Neuronal stem cell (in vitro differentiated cells): ENCODE data around the gene CROCC.

Experiments
- DNase-seq: peaks from one replicate; pipeline ENCODE4 v3.0.0-alpha.2; 2013; ENCODE audit warnings: low spot score
- H2AFZ ChIP-seq: one replicate; pipeline ENCODE4 v1.6.1; 2013; ENCODE audit warnings: mild to moderate bottlenecking, low read length, inconsistent platforms
- H2AK5ac ChIP-seq: 2 replicates; pipeline ENCODE4 v1.6.1; 2013; ENCODE audit warnings: low read depth, mild to moderate bottlenecking, inconsistent platforms, low read length, moderate library complexity, mixed read lengths
- H2BK120ac ChIP-seq: 2 replicates; pipeline ENCODE4 v1.6.1; 2013; ENCODE audit warnings: low read depth, mild to moderate bottlenecking, inconsistent platforms, low read length, moderate library complexity, mixed read lengths
- H2BK12ac ChIP-seq: one replicate; pipeline ENCODE4 v1.6.1; 2013; ENCODE audit warnings: low read length, inconsistent platforms
- H2BK15ac ChIP-seq: 2 replicates; pipeline ENCODE4 v1.6.1; 2013; ENCODE audit warnings: mild to moderate bottlenecking, low read length, inconsistent platforms, mixed read lengths
- H2BK5ac ChIP-seq: one replicate; pipeline ENCODE4 v1.6.1; 2013; ENCODE audit warnings: inconsistent platforms, mild to moderate bottlenecking, low read length, moderate library complexity
- H3K14ac ChIP-seq: one replicate; pipeline ENCODE4 v1.6.1; 2013; ENCODE audit warnings: low read length, inconsistent platforms
- H3K18ac ChIP-seq: 2 replicates; pipeline ENCODE4 v1.6.1; 2013; ENCODE audit warnings: low read length, inconsistent platforms
- H3K23ac ChIP-seq: 2 replicates; pipeline ENCODE4 v1.6.1; 2013; ENCODE audit warnings: low read depth, mild to moderate bottlenecking, mixed read lengths, low read length, inconsistent platforms; ENCODE audit not compliant: poor library complexity
- H3K27ac ChIP-seq: replicated peaks from 3 replicates; pipeline ENCODE4 v1.5.1; 2013; ENCODE audit warnings: low read length, inconsistent platforms
- H3K27me3 ChIP-seq, 3 experiments: 2 replicates each; pipeline ENCODE4 v1.6.1; 2013; ENCODE audit warnings: low read length in 3 of 3, mild to moderate bottlenecking in 2 of 3, inconsistent platforms in 1 of 3, low read depth in 1 of 3, mixed read lengths in 1 of 3, moderate library complexity in 1 of 3; ENCODE audit not compliant: control insufficient read depth in 3 of 3, insufficient read depth in 3 of 3
- H3K36me3 ChIP-seq, 2 donors: replicated peaks in 1 of 2; 2 replicates each; pipeline ENCODE4 v1.6.1; 2013; ENCODE audit warnings: low read length in 2 of 2; ENCODE audit not compliant: control insufficient read depth in 2 of 2, insufficient read depth in 2 of 2
- H3K4ac ChIP-seq: 2 replicates; pipeline ENCODE4 v1.6.1; 2013; ENCODE audit warnings: inconsistent platforms, mild to moderate bottlenecking, low read length, moderate library complexity
- H3K4me1 ChIP-seq, 2 donors: 1 replicate in 1 of 2; 2 replicates in 1 of 2; pipeline ENCODE4 v1.6.1; 2013; ENCODE audit warnings: low read length in 2 of 2, low read depth in 1 of 2; ENCODE audit not compliant: control insufficient read depth in 2 of 2, insufficient read depth in 1 of 2
- H3K4me2 ChIP-seq: one replicate; pipeline ENCODE4 v1.6.1; 2013; ENCODE audit warnings: mild to moderate bottlenecking, low read length, inconsistent platforms; ENCODE audit not compliant: insufficient read depth, poor library complexity, severe bottlenecking
- H3K4me3 ChIP-seq, 2 donors: 2 replicates each; pipeline ENCODE4 v1.5.1; 2013; ENCODE audit warnings: low read length in 2 of 2, mild to moderate bottlenecking in 2 of 2, inconsistent platforms in 1 of 2, moderate library complexity in 1 of 2
- H3K79me1 ChIP-seq: one replicate; pipeline ENCODE4 v1.6.1; 2013; ENCODE audit warnings: low read depth, mild to moderate bottlenecking, inconsistent platforms, low read length, moderate library complexity
- H3K9ac ChIP-seq: one replicate; pipeline ENCODE4 v1.6.1; 2013; ENCODE audit warnings: mild to moderate bottlenecking, low read depth, low read length, inconsistent platforms; ENCODE audit not compliant: poor library complexity
- H3K9me3 ChIP-seq, 2 donors: replicated peaks in 1 of 2; 2 replicates each; pipeline versions ENCODE3 to v1.6.1; 2013; ENCODE audit warnings: low read length in 2 of 2, mild to moderate bottlenecking in 2 of 2, inconsistent platforms in 1 of 2, low read depth in 1 of 2, mixed read lengths in 1 of 2, moderate library complexity in 1 of 2; ENCODE audit not compliant: control insufficient read depth in 2 of 2, insufficient read depth in 1 of 2
- H4K8ac ChIP-seq: one replicate; pipeline ENCODE4 v1.6.1; 2013; ENCODE audit warnings: low read depth, mild to moderate bottlenecking, inconsistent platforms, low read length, moderate library complexity
- H4K91ac ChIP-seq: one replicate; pipeline ENCODE4 v1.6.1; 2013; ENCODE audit warnings: low read length, low read depth, mild to moderate bottlenecking, inconsistent platforms; ENCODE audit not compliant: poor library complexity
- WGBS, 2 donors: extraction: QIAGEN DNeasy Blood & Tissue Kit; methylation state at CpG; one replicate each; pipeline ENCODE4 v1.1.7; 2013; ENCODE audit warnings: missing lambda C conversion rate in 2 of 2, mixed read lengths in 1 of 2; ENCODE audit not compliant: insufficient read length in 2 of 2, insufficient replicate concordance in 1 of 2; ENCODE audit errors: extremely low coverage in 2 of 2; 5-methylcytosine and 5-hydroxymethylcytosine counted together

The CROCC gene

DNA sequence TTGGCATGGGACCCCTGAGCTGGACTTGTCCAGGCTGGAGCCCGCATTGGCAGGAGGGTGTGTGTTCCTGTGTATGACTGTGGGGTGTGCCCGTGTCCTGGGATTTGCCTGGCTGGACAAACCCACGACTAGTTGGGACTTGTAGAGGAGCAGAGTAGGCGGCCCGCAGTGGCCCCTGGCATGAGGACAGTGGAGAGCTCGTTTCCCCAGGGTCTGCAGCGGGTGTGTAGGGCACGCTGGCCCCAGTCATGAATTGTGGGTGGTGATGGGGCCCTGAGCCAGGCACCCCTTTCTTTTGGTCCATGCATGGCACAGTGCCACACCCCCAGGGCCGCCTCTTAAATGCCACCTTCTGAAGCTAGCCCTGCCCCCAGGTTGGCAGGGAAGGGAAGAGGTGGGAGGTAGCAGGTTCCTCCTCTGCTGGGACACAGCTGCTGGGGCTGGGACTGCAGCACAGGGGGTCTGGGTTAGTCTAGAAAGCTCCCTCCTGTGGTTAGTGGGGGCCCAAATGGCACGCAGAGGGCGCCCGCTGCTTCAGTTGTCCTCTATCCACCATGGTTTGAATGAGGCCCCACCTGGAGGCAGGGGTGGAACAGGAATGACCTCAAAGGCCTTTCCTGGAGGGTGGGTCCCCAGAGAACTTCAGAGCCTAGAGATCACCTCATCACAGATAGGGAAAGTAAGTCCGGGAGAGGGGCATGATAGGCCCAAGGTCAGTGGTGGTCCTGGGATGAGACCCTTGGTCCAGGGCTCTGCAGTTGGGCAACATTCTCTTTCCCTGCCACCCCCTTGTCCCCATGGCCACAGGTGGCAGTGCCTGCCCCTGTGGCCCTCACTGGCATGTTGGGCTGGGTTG is 4.1 kb downstream of the CROCC start:
- Histone ChIP-seq H3K4ac (peak overlapping the region; percentile 39), H2BK120ac (peak overlapping the region; percentile 61), H2BK12ac (peak overlapping the region; percentile 8), H3K27ac (peak overlapping the region; percentile 75), H3K4me1 (peaks cover 37 to 49% of the 10 kb centered on the region in 2 donors), H2BK5ac (peak overlapping the region; percentile 90), H4K8ac (no peak overlapping the region), H3K36me3 (peaks cover 6 to 8% of the 10 kb centered on the region in 2 donors), H3K18ac (peak overlapping the region; percentile 92), H3K9me3 (no peaks in the 10 kb centered on the region), H3K4me2 (no peak overlapping the region), H3K9ac (peak overlapping the region; percentile 53), H2AFZ (no peak overlapping the region), H2AK5ac (peak overlapping the region; percentile 26), H4K91ac (peak overlapping the region; percentile 28), H3K14ac (no peak overlapping the region), H3K79me1 (peaks cover 40% of the 10 kb centered on the region), H3K23ac (no peak overlapping the region), H2BK15ac (peak overlapping the region; percentile 75), H3K4me3 (peak overlapping the region in 1 of 2 donors; percentile 45), H3K27me3 (no peaks in the 10 kb centered on the region)
- DNase-seq, result no peak
- no CpG with 5 or more reads among the region's 13 CpGs for WGBS, 2 donors

DNA sequence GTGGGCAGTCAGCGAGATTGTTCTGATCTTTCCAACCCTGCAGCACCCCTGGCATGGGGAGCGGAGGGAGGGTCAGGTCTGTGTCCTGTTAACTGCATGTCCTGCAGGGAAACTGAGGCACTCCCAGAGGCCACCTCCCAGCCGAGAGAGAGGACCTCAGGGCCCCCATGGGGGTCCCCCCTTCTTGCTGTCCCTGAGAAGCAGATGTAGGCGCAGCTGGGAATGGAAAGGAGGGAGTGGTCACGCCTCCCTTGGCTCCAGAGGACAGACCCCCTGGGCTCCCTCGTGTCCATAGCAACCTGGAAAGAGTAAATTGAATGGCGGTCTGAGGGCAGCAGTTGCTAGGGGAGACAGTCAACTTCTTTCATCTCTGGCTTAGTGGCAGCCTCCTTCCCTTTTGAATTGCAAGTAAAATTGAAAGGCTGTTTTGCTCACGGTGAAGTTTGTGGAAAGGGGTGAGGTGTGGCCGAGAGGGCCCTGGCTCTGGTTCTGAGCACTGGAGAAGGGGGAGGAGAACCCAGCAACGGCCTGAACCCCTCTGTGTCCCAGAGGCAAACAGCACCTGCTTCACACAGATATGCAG is 4.9 kb downstream of the CROCC start:
- Histone ChIP-seq H2BK120ac (peak overlapping the region; percentile 61), H3K27ac (peak overlapping the region; percentile 91), H3K14ac (no peak overlapping the region), H3K79me1 (peaks cover 38% of the 10 kb centered on the region), H4K91ac (peak overlapping the region; percentile 97), H4K8ac (no peak overlapping the region), H3K23ac (peak overlapping the region; percentile 76), H3K27me3 (no peaks in the 10 kb centered on the region), H3K4me3 (peak overlapping the region in 1 of 2 donors; percentile 67), H3K9ac (peak overlapping the region; percentile 53), H3K36me3 (peaks cover 13 to 14% of the 10 kb centered on the region in 2 donors), H2AFZ (no peak overlapping the region), H2BK5ac (peak overlapping the region; percentile 98), H3K9me3 (no peaks in the 10 kb centered on the region), H2BK12ac (peak overlapping the region; percentile 99), H3K18ac (peak overlapping the region; percentile 97), H2AK5ac (peak overlapping the region; percentile 100), H2BK15ac (peak overlapping the region; percentile 75), H3K4ac (no peak overlapping the region), H3K4me1 (peaks cover 34 to 44% of the 10 kb centered on the region in 2 donors), H3K4me2 (peak overlapping the region; percentile 62)
- WGBS, 2 donors, result no CpG with 5 or more reads among the region's 10 CpGs
- peak; percentile 88 for DNase-seq

DNA sequence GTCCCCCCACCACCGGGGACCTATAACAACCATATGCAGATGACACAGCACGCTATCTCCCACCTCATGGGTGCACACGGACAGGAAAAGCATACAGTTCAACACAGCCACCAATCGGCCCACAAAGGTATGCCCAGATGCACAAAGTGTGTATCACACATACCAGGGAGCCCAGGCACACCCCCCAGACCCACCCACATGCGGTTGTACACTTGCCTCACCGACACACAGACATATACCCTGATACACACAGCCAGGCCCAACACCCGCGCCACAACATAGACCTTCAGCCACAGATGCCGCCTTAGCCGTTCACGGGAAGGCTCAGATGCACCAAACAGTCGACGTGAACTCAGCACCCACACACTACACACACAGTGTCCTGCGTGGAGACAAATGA is 5.5 kb downstream of the CROCC start:
- Histone ChIP-seq H3K14ac (peak overlapping the region; percentile 99), H3K4me3 (peak overlapping the region in 1 of 2 donors; percentile 67), H3K79me1 (peaks cover 32% of the 10 kb centered on the region), H3K9ac (peak overlapping the region; percentile 78), H2AK5ac (peak overlapping the region; percentile 100), H2BK12ac (peak overlapping the region; percentile 99), H3K27me3 (no peaks in the 10 kb centered on the region), H3K18ac (peak overlapping the region; percentile 97), H3K27ac (peak overlapping the region; percentile 91), H2BK120ac (peak overlapping the region; percentile 19), H2BK15ac (peak overlapping the region; percentile 100), H3K4me1 (peaks cover 30 to 40% of the 10 kb centered on the region in 2 donors), H2AFZ (no peak overlapping the region), H2BK5ac (peak overlapping the region; percentile 98), H4K91ac (peak overlapping the region; percentile 97), H3K4me2 (no peak overlapping the region), H3K9me3 (no peaks in the 10 kb centered on the region), H3K4ac (peak overlapping the region; percentile 91), H3K23ac (peak overlapping the region; percentile 76), H4K8ac (no peak overlapping the region), H3K36me3 (peaks cover 15% of the 10 kb centered on the region in 2 donors)
- no peak for DNase-seq
- WGBS, 2 donors, result no CpG with 5 or more reads among the region's 14 CpGs
